Liver (tissue), 9 donors: ENCODE results near the gene RPGRIP1L. TPM values are rescaled to one million over a fixed set of nuclear protein-coding genes. Genes with fewer than 3 reads are reported as not detected.

Source experiments
- DNase-seq: peaks from one replicate; pipeline ENCODE4 v3.0.0-alpha.2; 2017; ENCODE audit warnings: low spot score
- H3K27ac ChIP-seq, 2 donors: one replicate each; pipeline ENCODE4 v1.7.0; 2013; ENCODE audit warnings: inconsistent platforms in 2 of 2, low read length in 2 of 2, control low read depth in 1 of 2, low read depth in 1 of 2, mild to moderate bottlenecking in 1 of 2
- H3K27me3 ChIP-seq, 4 donors: one replicate each; pipeline versions ENCODE4 v1.6.1 to v1.7.0; 2013; ENCODE audit warnings: low read length in 3 of 4, inconsistent platforms in 1 of 4, mild to moderate bottlenecking in 1 of 4, moderate library complexity in 1 of 4; ENCODE audit not compliant: control insufficient read depth in 4 of 4, insufficient read depth in 4 of 4
- H3K36me3 ChIP-seq, 4 donors: one replicate each; pipeline versions ENCODE4 v1.6.1 to v1.7.0; 2013; ENCODE audit warnings: low read length in 3 of 4, mild to moderate bottlenecking in 3 of 4, low read depth in 1 of 4, moderate library complexity in 1 of 4; ENCODE audit not compliant: control insufficient read depth in 4 of 4, insufficient read depth in 3 of 4
- H3K4me1 ChIP-seq, 4 donors: one replicate each; pipeline versions ENCODE4 v1.6.1 to v1.7.0; 2013; ENCODE audit warnings: low read length in 3 of 4, mild to moderate bottlenecking in 3 of 4, moderate library complexity in 1 of 4; ENCODE audit not compliant: control insufficient read depth in 4 of 4, insufficient read depth in 4 of 4
- H3K4me3 ChIP-seq, 3 donors: one replicate each; pipeline versions ENCODE4 v1.6.1 to v1.7.0; 2013; ENCODE audit warnings: low read length in 3 of 3, control low read depth in 1 of 3, low read depth in 1 of 3, mild to moderate bottlenecking in 1 of 3
- H3K9ac ChIP-seq, 2 donors: one replicate each; pipeline ENCODE4 v1.7.0; 2013; ENCODE audit warnings: low read length in 2 of 2, mild to moderate bottlenecking in 2 of 2, moderate library complexity in 2 of 2, control low read depth in 1 of 2, low read depth in 1 of 2
- H3K9me3 ChIP-seq, 4 donors: one replicate each; pipeline versions ENCODE4 v1.6.1 to v1.7.0; 2013; ENCODE audit warnings: low read length in 3 of 4; ENCODE audit not compliant: control insufficient read depth in 4 of 4
- ATF3 ChIP-seq: IDR thresholded peaks from 2 replicates; pipeline ENCODE4 v1.6.1; 2016; ENCODE audit warnings: antibody characterized with exemption
- CTCF ChIP-seq: fragments of 150-350 bp; IDR thresholded peaks from 2 replicates; pipeline ENCODE4 v1.5.1; 2017; ENCODE audit warnings: improper control_type of control experiment, low read depth, low read length; ENCODE audit not compliant: missing input control
- FOXA1 ChIP-seq: IDR thresholded peaks from 2 replicates; pipeline ENCODE4 v1.6.1; 2016; ENCODE audit warnings: antibody characterized with exemption
- HNF4A ChIP-seq, 2 donors: conservative IDR thresholded peaks; 2 replicates each; pipeline ENCODE4 v1.6.1; 2016; ENCODE audit warnings: antibody characterized with exemption in 2 of 2, mild to moderate bottlenecking in 2 of 2
- HNF4G ChIP-seq: IDR thresholded peaks from 2 replicates; pipeline ENCODE4 v1.6.1; 2016; ENCODE audit warnings: antibody characterized with exemption
- MAX ChIP-seq: IDR thresholded peaks from 2 replicates; pipeline ENCODE4 v1.6.1; 2016; ENCODE audit warnings: antibody characterized with exemption
- NR2F2 ChIP-seq: IDR thresholded peaks from 2 replicates; pipeline ENCODE4 v1.6.1; 2016; ENCODE audit warnings: antibody characterized with exemption
- RAD21 ChIP-seq, 2 donors: IDR thresholded peaks; 2 replicates each; pipeline ENCODE4 v1.6.1; 2016; ENCODE audit warnings: antibody characterized with exemption in 2 of 2, mild to moderate bottlenecking in 2 of 2
- REST ChIP-seq: IDR thresholded peaks from 2 replicates; pipeline ENCODE4 v1.6.1; 2016; ENCODE audit warnings: antibody characterized with exemption, mild to moderate bottlenecking
- ZBTB33 ChIP-seq: IDR thresholded peaks from 2 replicates; pipeline ENCODE4 v1.6.1; 2016; ENCODE audit warnings: antibody characterized with exemption
- WGBS: extraction: QIAGEN DNeasy Blood & Tissue Kit; methylation state at CpG from one replicate; pipeline ENCODE4 v1.1.7; 2013; 5-methylcytosine and 5-hydroxymethylcytosine counted together
- polyA plus RNA-seq, 2 donors: library from polyadenylated mRNA; stranded (reverse) in 1 of 2; unstranded in 1 of 2; fragments of 200-250 nt in 1 of 2; fragments of >200 nt in 1 of 2; fragmentation: Nextera tagmentation in 1 of 2; extraction: Ambion mirVana in 1 of 2; gene quantifications; one replicate each; pipeline versions ENCODE4 v1.2.1 to v1.2.3, GENCODE V29; 2013 to 2015
- total RNA-seq, 2 donors: library from RNA; depleted of rRNA; stranded (reverse); fragments of >200 nt; gene quantifications; one replicate each; pipeline ENCODE4 v1.2.3, GENCODE V29; 2014
- donor health status: healthy.
- donor health status: healthy.
- donor health status: healthy.
- donor health status: healthy.
- donor health status: healthy.

Gene RPGRIP1L
- total and polyA plus RNA-seq, 4 donors, result 0.46 to 1.4 (median 0.89) TPM

GRCh38 chr16:53711390-53711789 lies 7.7 kb upstream of the RPGRIP1L start (continued):
- no peak for TF ChIP-seq CTCF

GRCh38 chr16:53708490-53708889 lies 4.8 kb upstream of the RPGRIP1L start:
- no peak for DNase-seq
- Histone ChIP-seq H3K4me1 (peaks cover 0 to 14% (median 7%) of the 10 kb centered on the region in 4 donors), H3K4me3 (no peak overlapping the region), H3K9me3 (no peaks in the 10 kb centered on the region), H3K27ac (no peak overlapping the region), H3K36me3 (no peaks in the 10 kb centered on the region), H3K9ac (no peak overlapping the region), H3K27me3 (no peaks in the 10 kb centered on the region)
- 95% methylated on average over 2 of the region's 2 CpGs for WGBS
- TF ChIP-seq NR2F2 (no peak), REST (no peak), CTCF (no peak), HNF4G (no peak), ATF3 (no peak), MAX (no peak), RAD21 (IDR thresholded peaks at IDR 0.05) (no peak), FOXA1 (no peak), ZBTB33 (no peak), HNF4A (conservative IDR thresholded peaks at IDR 0.05) (no peak)
